H1 (cell line): ENCODE results near the gene SRRM3. TPM values are rescaled to one million over a fixed set of nuclear protein-coding genes. Genes with fewer than 3 reads are reported as not detected.
A peak's percentile ranks its signal among the peaks of the same experiment; 100 is the strongest.

Source experiments
- CTCF ChIA-PET: fragments of 300-600 bp; sonication (Branson Sonifier 250); formaldehyde crosslinking; loops from one replicate; lab custom pipeline; 2021; ENCODE audit not compliant: partially characterized antibody; lab: Charles Lee
- POLR2A ChIA-PET: fragments of 300-600 bp; sonication (Branson Sonifier 250); formaldehyde crosslinking; loops from one replicate; lab custom pipeline; 2021; ENCODE audit warnings: inconsistent platforms; ENCODE audit not compliant: partially characterized antibody; lab: Charles Lee
- DNase-seq, 2 experiments: peaks; one replicate each; pipeline versions ENCODE4 v3.0.0 to v3.0.0-alpha.2; 2010 to 2022; ENCODE audit warnings: low spot score in 2 of 2, low read depth in 1 of 2, mixed read lengths in 1 of 2
- FAIRE-seq: peaks from 2 replicates; lab custom pipeline; 2011; peaks lifted over from hg19 to GRCh38; lab: Jason Lieb, UNC
- H2AFZ ChIP-seq: 2 replicates; pipeline ENCODE4 v1.8.1; 2012; ENCODE audit warnings: low read length, inconsistent platforms
- H2AK5ac ChIP-seq: 2 replicates; pipeline ENCODE4 v1.6.1; 2013; ENCODE audit warnings: low read depth, low read length
- H2BK120ac ChIP-seq: replicated peaks from 2 replicates; pipeline ENCODE3; 2013; ENCODE audit warnings: low read depth, low read length, inconsistent platforms
- H2BK12ac ChIP-seq: 2 replicates; pipeline ENCODE4 v1.6.1; 2013; ENCODE audit warnings: low read depth, low read length
- H2BK15ac ChIP-seq: 2 replicates; pipeline ENCODE4 v1.6.1; 2013; ENCODE audit warnings: low read length
- H2BK20ac ChIP-seq: 2 replicates; pipeline ENCODE4 v1.6.1; 2013; ENCODE audit warnings: low read length
- H2BK5ac ChIP-seq: 2 replicates; pipeline ENCODE4 v1.6.1; 2013; ENCODE audit warnings: low read depth, low read length
- H3K14ac ChIP-seq: 2 replicates; pipeline ENCODE4 v1.6.1; 2013; ENCODE audit warnings: inconsistent platforms; ENCODE audit not compliant: insufficient read length
- H3K18ac ChIP-seq: 2 replicates; pipeline ENCODE4 v1.6.1; 2013; ENCODE audit warnings: low read length; ENCODE audit errors: extremely low read depth
- H3K23ac ChIP-seq: 2 replicates; pipeline ENCODE4 v1.6.1; 2013; ENCODE audit warnings: inconsistent platforms; ENCODE audit not compliant: insufficient read length
- H3K23me2 ChIP-seq: 2 replicates; pipeline ENCODE4 v1.6.1; 2013; ENCODE audit warnings: low read depth, low read length
- H3K27ac ChIP-seq: 2 replicates; pipeline ENCODE4 v1.6.1; 2011; ENCODE audit warnings: low read depth, low read length, inconsistent platforms
- H3K27me3 ChIP-seq, 4 experiments: replicated peaks in 1 of 4; 1 replicate in 1 of 4; 2 replicates in 3 of 4; pipeline versions ENCODE4 v1.6.1 to v1.8.1; 2011 to 2013; ENCODE audit warnings: low read length in 3 of 4, mild to moderate bottlenecking in 3 of 4, inconsistent platforms in 2 of 4, mixed read lengths in 2 of 4, moderate library complexity in 1 of 4; ENCODE audit not compliant: control insufficient read depth in 3 of 4, insufficient read depth in 3 of 4; ENCODE audit errors: extremely low read depth in 1 of 4
- H3K36me3 ChIP-seq, 4 experiments: 2 replicates each; pipeline versions ENCODE4 v1.6.1 to v1.8.1; 2011 to 2013; ENCODE audit warnings: mild to moderate bottlenecking in 4 of 4, low read length in 3 of 4, moderate library complexity in 2 of 4, control low read depth in 1 of 4, inconsistent platforms in 1 of 4; ENCODE audit not compliant: insufficient read depth in 4 of 4, control insufficient read depth in 2 of 4
- H3K4ac ChIP-seq: replicated peaks from 2 replicates; pipeline ENCODE3; 2013; ENCODE audit warnings: low read length, low read depth, mixed read lengths, inconsistent platforms; ENCODE audit not compliant: insufficient read length
- H3K4me1 ChIP-seq, 4 experiments: replicated peaks in 1 of 4; 1 replicate in 1 of 4; 2 replicates in 3 of 4; pipeline versions ENCODE4 v1.6.1 to v1.8.1; 2011 to 2013; ENCODE audit warnings: low read length in 3 of 4, inconsistent platforms in 2 of 4, mixed read lengths in 1 of 4; ENCODE audit not compliant: insufficient read depth in 4 of 4, control insufficient read depth in 3 of 4
- H3K4me2 ChIP-seq, 2 experiments: 2 replicates each; pipeline versions ENCODE4 v1.6.1 to v1.8.1; 2011 to 2013; ENCODE audit warnings: low read depth in 2 of 2, low read length in 2 of 2, control low read depth in 1 of 2, inconsistent platforms in 1 of 2, mild to moderate bottlenecking in 1 of 2; ENCODE audit not compliant: insufficient read depth in 1 of 2
- H3K4me3 ChIP-seq, 4 experiments: fragments of 200-600, 300-600 bp in 1 of 4; sonication (generic), shearing (Covaris generic), sonication (Bioruptor Twin) in 1 of 4; 2 replicates each; pipeline versions ENCODE4 v1.5.1 to v1.8.1; 2011 to 2016; ENCODE audit warnings: low read length in 4 of 4, low read depth in 3 of 4, control low read depth in 2 of 4, inconsistent platforms in 2 of 4, mild to moderate bottlenecking in 2 of 4, mixed read lengths in 1 of 4, moderate library complexity in 1 of 4; ENCODE audit not compliant: insufficient read depth in 2 of 4; ENCODE audit errors: extremely low read depth in 1 of 4
- H3K56ac ChIP-seq: replicated peaks from 2 replicates; pipeline ENCODE3; 2013; ENCODE audit warnings: low read depth, mild to moderate bottlenecking, mixed read lengths, low read length, inconsistent platforms; ENCODE audit not compliant: insufficient read length
- H3K79me1 ChIP-seq: 2 replicates; pipeline ENCODE4 v1.6.1; 2013; ENCODE audit warnings: low read depth, low read length, control low read depth
- H3K79me2 ChIP-seq, 2 experiments: 2 replicates each; pipeline versions ENCODE4 v1.6.1 to v1.8.1; 2012 to 2013; ENCODE audit warnings: low read length in 2 of 2, mild to moderate bottlenecking in 2 of 2, inconsistent platforms in 1 of 2; ENCODE audit not compliant: insufficient read depth in 2 of 2, control insufficient read depth in 1 of 2
- H3K9ac ChIP-seq, 4 experiments: replicated peaks in 1 of 4; 1 replicate in 1 of 4; 2 replicates in 3 of 4; pipeline versions ENCODE4 v1.6.1 to v1.8.1; 2011 to 2013; ENCODE audit warnings: low read depth in 3 of 4, low read length in 3 of 4, control low read depth in 2 of 4, mild to moderate bottlenecking in 2 of 4, moderate library complexity in 2 of 4, inconsistent platforms in 1 of 4; ENCODE audit errors: extremely low read depth in 1 of 4
- H3K9me3 ChIP-seq, 2 experiments: 2 replicates each; pipeline versions ENCODE4 v1.6.1 to v1.8.1; 2012 to 2013; ENCODE audit warnings: mild to moderate bottlenecking in 2 of 2, moderate library complexity in 2 of 2, control low read depth in 1 of 2, inconsistent platforms in 1 of 2, low read depth in 1 of 2, low read length in 1 of 2, mixed read lengths in 1 of 2; ENCODE audit not compliant: insufficient read depth in 2 of 2
- H4K20me1 ChIP-seq, 2 experiments: replicated peaks in 1 of 2; 2 replicates each; pipeline versions ENCODE3 to v1.8.1; 2011 to 2013; ENCODE audit warnings: inconsistent platforms in 2 of 2, low read length in 2 of 2, mild to moderate bottlenecking in 1 of 2; ENCODE audit not compliant: insufficient read depth in 2 of 2, control insufficient read depth in 1 of 2
- H4K5ac ChIP-seq: 2 replicates; pipeline ENCODE4 v1.6.1; 2013; ENCODE audit warnings: low read length, low read depth, mixed read lengths, inconsistent platforms; ENCODE audit not compliant: insufficient read length
- H4K8ac ChIP-seq: 2 replicates; pipeline ENCODE4 v1.8.0; 2013; ENCODE audit warnings: mild to moderate bottlenecking, moderate library complexity, low read length, inconsistent platforms; ENCODE audit not compliant: insufficient read depth; ENCODE audit errors: extremely low read depth
- H4K91ac ChIP-seq: replicated peaks from 2 replicates; pipeline ENCODE3; 2013; ENCODE audit warnings: low read length, mixed read lengths, inconsistent platforms; ENCODE audit not compliant: insufficient read length
- CBX8 ChIP-seq: fragments of 300-800, 300-1000 bp; sonication (generic); IDR thresholded peaks from 2 replicates; pipeline ENCODE4 v1.7.1; 2016; ENCODE audit warnings: low read depth, low read length, borderline replicate concordance
- CHD2 ChIP-seq: IDR thresholded peaks from 2 replicates; pipeline ENCODE4 v1.6.1; 2012; ENCODE audit warnings: low read length, improper control_type of control experiment
- EZH2 ChIP-seq: fragments of 200-600 bp; sonication (generic); IDR thresholded peaks from 2 replicates; pipeline ENCODE4 v1.7.1; 2012; ENCODE audit warnings: low read depth, mild to moderate bottlenecking, moderate library complexity, low read length, inconsistent platforms; ENCODE audit not compliant: severe bottlenecking
- HDAC2 ChIP-seq, 2 experiments: fragments of 300-600 bp in 1 of 2; sonication (generic) in 1 of 2; IDR thresholded peaks; 2 replicates each; pipeline ENCODE4 v1.6.1; 2011 to 2012; ENCODE audit warnings: low read depth in 2 of 2, low read length in 2 of 2, mild to moderate bottlenecking in 2 of 2, moderate library complexity in 2 of 2, borderline replicate concordance in 1 of 2, inconsistent platforms in 1 of 2
- NRF1 ChIP-seq: IDR thresholded peaks from 2 replicates; pipeline ENCODE4 v1.6.1; 2011; ENCODE audit warnings: mild to moderate bottlenecking, low read depth, low read length, improper control_type of control experiment
- POU5F1 ChIP-seq: IDR thresholded peaks from 2 replicates; pipeline ENCODE4 v1.6.1; 2011; ENCODE audit warnings: low read depth, mild to moderate bottlenecking, low read length, moderate library complexity
- RAD21 ChIP-seq, 2 experiments: IDR thresholded peaks in 1 of 2; conservative IDR thresholded peaks in 1 of 2; 2 replicates each; pipeline ENCODE4 v1.6.1; 2011; ENCODE audit warnings: low read depth in 2 of 2, low read length in 2 of 2, improper control_type of control experiment in 1 of 2, inconsistent platforms in 1 of 2, mild to moderate bottlenecking in 1 of 2, moderate library complexity in 1 of 2
- SP2 ChIP-seq: IDR thresholded peaks from 2 replicates; pipeline ENCODE4 v1.6.1; 2012; ENCODE audit warnings: mild to moderate bottlenecking, low read length, inconsistent platforms
- WGBS, 2 experiments: shearing (Covaris generic) in 1 of 2; methylation state at CpG; one replicate each; pipeline versions ENCODE4 v1.1.6 to v1.1.7; 2013 to 2015; ENCODE audit warnings: low lambda C conversion rate in 2 of 2, mixed read lengths in 2 of 2, inconsistent platforms in 1 of 2, low coverage in 1 of 2, missing lambda C conversion rate in 1 of 2; ENCODE audit not compliant: insufficient replicate concordance in 2 of 2, insufficient coverage in 1 of 2, insufficient read length in 1 of 2; ENCODE audit errors: extremely low coverage in 1 of 2, missing lambda C conversion rate in 1 of 2; 5-methylcytosine and 5-hydroxymethylcytosine counted together
- polyA plus RNA-seq, 7 experiments: library from polyadenylated mRNA; depleted of rRNA in 3 of 7; stranded (reverse) in 5 of 7; unstranded in 2 of 7; fragments of >200 nt in 5 of 7; fragments of 200-250 nt in 2 of 7; gene quantifications; 1 replicate in 5 of 7; 2 replicates in 1 of 7; 4 replicates in 1 of 7; pipeline versions ENCODE4 v1.2.1 to v1.2.3, GENCODE V29; 2011 to 2013; ENCODE audit warnings: missing spikeins in 2 of 7, mixed read lengths in 2 of 7
- total RNA-seq: library from RNA; stranded (reverse); fragmentation: NEBNext Ultra II Directional; extraction: Animal tissue kit (Norgen Biotek cat#: 25700); gene quantifications from 2 replicates; pipeline ENCODE4 v1.2.1, GENCODE V29; 2021
- TF ChIP-seq, protein P1 (sequence below): IDR thresholded peaks from 2 replicates; pipeline ENCODE4 v1.6.1; 2011; ENCODE audit warnings: low read length, improper control_type of control experiment

The SRRM3 gene
- total and polyA plus RNA-seq, 2 of the 8 experiments (the other 6 are each of a cell fraction or from before 2014, with no cell fraction given) = 10.4 to 17.4 TPM

- no peaks in the 10 kb centered on the region for H3K79me2 ChIP-seq
- H4K5ac ChIP-seq = no peak overlapping the region
- H3K14ac ChIP-seq = no peak overlapping the region
- no peak for FAIRE-seq
- no peak overlapping the region for H2BK15ac ChIP-seq
- H2AFZ ChIP-seq = no peak overlapping the region
- no peaks in the 10 kb centered on the region for H3K27me3 ChIP-seq
- no peak overlapping the region for H3K27ac ChIP-seq
- H2BK20ac ChIP-seq = 0 out of 2 replicates have a peak overlapping the region, but pooled peaks have one; percentile 72
- ChIA-PET CTCF (interaction anchor here (0.7 to 20.9 kb wide), 9 partner anchors 19 to 241 kb away, joined by 3 to 426 read pairs (median 7); no protein-coding TSS in a partner anchor), POLR2A (interaction anchor here (1.4 kb wide), 1 partner anchor 12 kb away, joined by 3 read pairs; no protein-coding TSS in a partner anchor)
- H3K56ac ChIP-seq = no peak overlapping the region
- no peaks in the 10 kb centered on the region for H4K20me1 ChIP-seq
- no peak overlapping the region for H3K4me2 ChIP-seq
- 0 out of 2 replicates have a peak overlapping the region, but pooled peaks have one; percentile 39 for H2BK12ac ChIP-seq
- H3K9ac ChIP-seq = no peak overlapping the region
- H2AK5ac ChIP-seq = no peak overlapping the region
- H4K8ac ChIP-seq = no peak overlapping the region; the same call in 1 of the 2 replicates
- DNase-seq = no peak
- H3K36me3 ChIP-seq = no peaks in the 10 kb centered on the region
- H3K4me3 ChIP-seq = no peak overlapping the region
- no peak overlapping the region for H3K18ac ChIP-seq
- H3K23ac ChIP-seq = no peak overlapping the region
- H2BK5ac ChIP-seq = peak overlapping the region; percentile 24; the same call in 1 of the 2 replicates
- H3K4me1 ChIP-seq = peaks cover 0 to 8% (median 2%) of the 10 kb centered on the region in 4 experiments; a peak in 2 of 7 replicates
- no peaks in the 10 kb centered on the region; a peak in 1 of 4 replicates for H3K9me3 ChIP-seq
- H3K4ac ChIP-seq = no peak overlapping the region
- no peak overlapping the region for H4K91ac ChIP-seq
- 85% methylated on average over 19 of the region's 21 CpGs; no CpG with 5 or more reads in 1 of the 2 experiments for WGBS, 2 experiments
- H2BK120ac ChIP-seq = no peak overlapping the region
- no peaks in the 10 kb centered on the region for H3K79me1 ChIP-seq
- H3K23me2 ChIP-seq = no peaks in the 10 kb centered on the region
- TF ChIP-seq, protein P1, sequence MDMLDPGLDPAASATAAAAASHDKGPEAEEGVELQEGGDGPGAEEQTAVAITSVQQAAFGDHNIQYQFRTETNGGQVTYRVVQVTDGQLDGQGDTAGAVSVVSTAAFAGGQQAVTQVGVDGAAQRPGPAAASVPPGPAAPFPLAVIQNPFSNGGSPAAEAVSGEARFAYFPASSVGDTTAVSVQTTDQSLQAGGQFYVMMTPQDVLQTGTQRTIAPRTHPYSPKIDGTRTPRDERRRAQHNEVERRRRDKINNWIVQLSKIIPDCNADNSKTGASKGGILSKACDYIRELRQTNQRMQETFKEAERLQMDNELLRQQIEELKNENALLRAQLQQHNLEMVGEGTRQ = no peak
- no peak for TF ChIP-seq NRF1
- TF ChIP-seq HDAC2 (IDR thresholded peaks at IDR 0.05; ENCODE audit: borderline replicate concordance in 1 of 2, low read depth in 2 of 2, low read length in 2 of 2) = no peak
- no peak for TF ChIP-seq CBX8
- no peak for TF ChIP-seq POU5F1
- TF ChIP-seq CHD2 = no peak
- no peak for TF ChIP-seq EZH2
- no peak for TF ChIP-seq SP2
- TF ChIP-seq RAD21 (IDR thresholded peaks at IDR 0.05 in 1 of 2, conservative IDR thresholded peaks at IDR 0.05 in 1 of 2; ENCODE audit: low read depth in 2 of 2, low read length in 2 of 2) = no peak
Measured at GRCh38 chr7:76310102-76310957, 108.6 kb downstream of the SRRM3 start.
